ENCODE data around the gene SMIM34.

SMIM34 gene

DNA sequence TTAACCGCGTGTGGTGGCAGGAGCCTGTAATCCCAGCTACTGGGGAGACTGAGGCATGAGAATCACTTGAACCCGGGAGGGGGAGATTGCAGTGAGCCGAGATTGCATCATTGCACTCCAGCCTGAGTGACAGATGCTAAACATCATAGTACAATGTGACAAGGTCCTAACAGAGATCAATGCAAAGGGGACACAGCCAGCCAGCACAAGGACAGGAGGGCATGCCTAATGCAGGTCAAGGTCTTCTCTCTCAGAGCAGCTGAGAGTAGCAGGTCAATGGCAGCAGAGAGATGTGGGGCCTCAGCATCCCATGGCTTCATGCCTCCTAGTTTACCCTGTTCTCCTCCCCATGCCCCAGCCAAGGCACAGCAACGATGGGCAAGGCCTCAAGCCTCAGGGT lies 51.4 kb downstream of the SMIM34 start:
- DNase-seq = no peak

- DNase-seq = no peak
These were observed 54.0 kb downstream of the SMIM34 start for GRCh38 chr21:34369741-34370140.

Measured in activated CD4-positive, alpha-beta T cell treated with anti-CD3 and anti-CD28 coated beads, Interleukin-2, amount 50 U/mL, for 16 hours (primary cell).